GM12878 (cell line): ENCODE measurements around the gene CELSR1. TPM values are rescaled to one million over a fixed set of nuclear protein-coding genes. Genes with fewer than 3 reads are reported as not detected.

Experiments
- ATAC-seq: fragments of 200-7000 bp; cut with Tn5 transposase; 3 replicates; pipeline ENCODE4 v1.9.1; 2020; ENCODE audit warnings: mild to moderate bottlenecking, moderate library complexity
- BruUV-seq: library from RNA; stranded (reverse); fragments of 400-500 nt; replicated peaks from 2 replicates; lab custom pipeline; 2021; lab: Mats Ljungman, UMichigan
- CTCF ChIA-PET: fragments of 300-600 bp; sonication (Branson Sonifier 250); formaldehyde crosslinking; extraction: SDS; loops from one replicate; lab custom pipeline; 2021; ENCODE audit warnings: inconsistent platforms; lab: Yijun Ruan, JAX
- POLR2A ChIA-PET: fragments of 350-600 bp; formaldehyde crosslinking; extraction: SDS; loops from one replicate; lab custom pipeline; 2021; ENCODE audit warnings: inconsistent platforms; lab: Charles Lee
- RAD21 ChIA-PET: fragments of 300-600 bp; sonication (Branson Sonifier 250); formaldehyde crosslinking; loops from one replicate; lab custom pipeline; 2023; ENCODE audit warnings: antibody characterized with exemption; ENCODE audit not compliant: unreplicated experiment; lab: Charles Lee
- SMC1A ChIA-PET: fragments of 300-600 bp; sonication (Branson Sonifier 250); formaldehyde crosslinking; loops from one replicate; lab custom pipeline; 2023; ENCODE audit not compliant: unreplicated experiment, uncharacterized antibody; lab: Charles Lee
- DNase-seq: peaks from one replicate; pipeline ENCODE4 v3.0.0-alpha.2; 2011; ENCODE audit warnings: low read depth, low spot score
- FAIRE-seq: peaks from 3 replicates; lab custom pipeline; 2011; peaks lifted over from hg19 to GRCh38; lab: Jason Lieb, UNC
- H2AFZ ChIP-seq: 2 replicates; pipeline ENCODE4 v1.6.0; 2011; ENCODE audit warnings: low read depth, low read length, control low read depth; ENCODE audit not compliant: control insufficient read depth
- H3K27ac ChIP-seq: 2 replicates; pipeline ENCODE4 v1.5.1; 2011; ENCODE audit warnings: control low read depth; ENCODE audit not compliant: control insufficient read depth, insufficient read depth
- H3K27me3 ChIP-seq, 2 experiments: replicated peaks in 1 of 2; 2 replicates each; pipeline versions ENCODE4 v1.6.0 to v1.6.1; 2011; ENCODE audit warnings: low read length in 1 of 2; ENCODE audit not compliant: control insufficient read depth in 2 of 2, insufficient read depth in 2 of 2
- H3K36me3 ChIP-seq, 2 experiments: 2 replicates each; pipeline ENCODE4 v1.5.1; 2011; ENCODE audit warnings: low read length in 1 of 2; ENCODE audit not compliant: control insufficient read depth in 2 of 2, insufficient read depth in 2 of 2
- H3K4me1 ChIP-seq: 2 replicates; pipeline ENCODE4 v1.6.1; 2011; ENCODE audit warnings: mild to moderate bottlenecking, low read length, moderate library complexity, mixed read lengths; ENCODE audit not compliant: control insufficient read depth, insufficient read depth
- H3K4me2 ChIP-seq: 2 replicates; pipeline ENCODE4 v1.6.0; 2011; ENCODE audit warnings: control low read depth; ENCODE audit not compliant: control insufficient read depth, insufficient read depth
- H3K4me3 ChIP-seq: fragments of 200-600 bp; sonication (generic); 2 replicates; pipeline ENCODE4 v1.5.1; 2016
- H3K79me2 ChIP-seq: 2 replicates; pipeline ENCODE4 v1.6.0; 2011; ENCODE audit warnings: low read length; ENCODE audit not compliant: control insufficient read depth, insufficient read depth
- H3K9ac ChIP-seq: 2 replicates; pipeline ENCODE4 v1.8.0; 2011; ENCODE audit warnings: low read length, control low read depth, mixed read lengths; ENCODE audit not compliant: control insufficient read depth, insufficient read depth
- H3K9me3 ChIP-seq: replicated peaks from 3 replicates; pipeline ENCODE4 v1.5.1; 2011; ENCODE audit warnings: mild to moderate bottlenecking, low read length; ENCODE audit not compliant: control insufficient read depth, insufficient read depth
- H4K20me1 ChIP-seq: 2 replicates; pipeline ENCODE4 v1.6.0; 2011; ENCODE audit not compliant: control insufficient read depth, insufficient read depth
- BHLHE40 ChIP-seq, 2 experiments: fragments of 450-650 bp in 1 of 2; IDR thresholded peaks; 2 replicates each; pipeline ENCODE4 v1.6.1; 2011 to 2017; ENCODE audit warnings: low read depth in 2 of 2, borderline replicate concordance in 1 of 2, improper control_type of control experiment in 1 of 2, low read length in 1 of 2, mild to moderate bottlenecking in 1 of 2
- CREM ChIP-seq: IDR thresholded peaks from 2 replicates; pipeline ENCODE4 v1.6.1; 2014; ENCODE audit warnings: antibody characterized with exemption, low read depth
- HDAC2 ChIP-seq: fragments of 200-600 bp; sonication (generic); IDR thresholded peaks from 2 replicates; pipeline ENCODE4 v1.6.1; 2017
- MTA3 ChIP-seq: IDR thresholded peaks from 2 replicates; pipeline ENCODE4 v1.6.1; 2012; ENCODE audit warnings: low read length, inconsistent platforms, borderline replicate concordance
- NRF1 ChIP-seq: conservative IDR thresholded peaks from 2 replicates; pipeline ENCODE4 v1.6.1; 2011; ENCODE audit warnings: mild to moderate bottlenecking, low read depth, low read length, improper control_type of control experiment
- RUNX3 ChIP-seq: IDR thresholded peaks from 2 replicates; pipeline ENCODE4 v1.6.1; 2012; ENCODE audit warnings: low read length, inconsistent platforms
- SMAD5 ChIP-seq: IDR thresholded peaks from 2 replicates; pipeline ENCODE4 v1.6.1; 2016; ENCODE audit warnings: antibody characterized with exemption, low read depth
- SMC3 ChIP-seq: IDR thresholded peaks from 2 replicates; pipeline ENCODE4 v1.6.1; 2011; ENCODE audit warnings: low read length, improper control_type of control experiment, borderline replicate concordance
- SREBF2 ChIP-seq: IDR thresholded peaks from 2 replicates; pipeline ENCODE4 v1.6.1; 2012; ENCODE audit warnings: mild to moderate bottlenecking, low read length
- ZNF217 ChIP-seq: fragments of 450-650 bp; IDR thresholded peaks from 2 replicates; pipeline ENCODE4 v1.6.1; 2017; ENCODE audit warnings: antibody characterized with exemption, mild to moderate bottlenecking
- WGBS: methylation state at CpG from one replicate; pipeline ENCODE4 v1.1.6; 2016; ENCODE audit warnings: low lambda C conversion rate; ENCODE audit not compliant: insufficient replicate concordance, insufficient coverage; ENCODE audit errors: missing lambda C conversion rate; 5-methylcytosine and 5-hydroxymethylcytosine counted together
- in situ Hi-C: fragments of 300-500 bp; cut with MboI; formaldehyde crosslinking; loops from 9 replicates; pipeline ENCODE4 v1.14.3; 2018; ENCODE audit warnings: mixed read lengths
- intact Hi-C: fragments of 100-400 bp; cut with micrococcal nuclease; formaldehyde crosslinking; loops from one replicate; pipeline ENCODE4 v1.14.2; 2022; ENCODE audit not compliant: unreplicated experiment
- polyA plus RNA-seq, 11 experiments: library from polyadenylated mRNA; depleted of rRNA in 4 of 11; unstranded in 6 of 11; stranded (reverse) in 5 of 11; fragments of >200 nt; fragmentation: Nextera tagmentation in 4 of 11; fragmentation: Illumina TruSeq in 1 of 11; extraction: Ambion mirVana in 4 of 11; extraction: Trizol in 1 of 11; gene quantifications; 1 replicate in 1 of 11; 2 replicates in 10 of 11; pipeline versions ENCODE4 v1.2.1 to v1.2.3, GENCODE V29; 2011 to 2016; ENCODE audit warnings: inconsistent platforms in 2 of 11, missing spikeins in 2 of 11, low read depth in 1 of 11
- total RNA-seq, 4 experiments: library from RNA; depleted of rRNA in 3 of 4; stranded (reverse); fragments of >200 nt in 3 of 4; fragmentation: Illumina TruSeq in 1 of 4; extraction: Trizol in 1 of 4; gene quantifications; 2 replicates each; pipeline versions ENCODE4 v1.2.1 to v1.2.3, GENCODE V29; 2013 to 2021
- TF ChIP-seq, protein P1 (sequence below): IDR thresholded peaks from 2 replicates; pipeline ENCODE4 v1.6.1; 2012; ENCODE audit warnings: low read depth, low read length, improper control_type of control experiment
- TF ChIP-seq, protein P2 (sequence below): fragments of 450-650 bp; IDR thresholded peaks from 2 replicates; pipeline ENCODE4 v1.6.1; 2014; ENCODE audit warnings: mild to moderate bottlenecking

CELSR1 gene
- total and polyA plus RNA-seq, 10 of the 15 experiments (the other 5 are each of a cell fraction or from before 2014, with no cell fraction given) = 0.05 to 1.7 (median 0.35) TPM; not detected in 2

DNA sequence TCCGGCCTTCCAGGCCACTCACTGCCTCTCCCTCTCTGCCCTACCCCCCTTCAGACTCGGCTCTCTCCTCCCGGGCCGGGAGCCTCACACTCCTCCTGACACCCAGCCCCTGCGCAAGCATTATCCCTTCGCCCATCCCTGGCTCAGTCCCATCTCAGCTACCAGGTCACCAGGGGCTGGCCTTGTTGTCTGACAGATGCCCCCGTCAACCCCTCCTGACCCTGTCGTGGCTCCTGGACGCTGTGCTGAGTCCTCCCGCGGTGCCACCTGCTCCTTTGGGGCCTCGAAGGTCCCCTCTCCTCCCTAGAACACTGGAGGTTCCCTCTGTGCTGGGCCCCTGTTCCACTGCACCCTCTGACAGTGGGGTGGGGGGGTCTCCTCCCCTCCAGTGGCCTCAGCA is 169.0 kb downstream of the CELSR1 start:
- DNase-seq = no peak
- no TSS peak for BruUV-seq
- no peaks in the 10 kb centered on the region for H3K4me1 ChIP-seq
- TF ChIP-seq HDAC2 (no peak), SMAD5 (no peak), RUNX3 (no peak), SMC3 (no peak), SREBF2 (no peak), MTA3 (no peak), CREM (no peak), ZNF217 (no peak), BHLHE40 (IDR thresholded peaks at IDR 0.05; ENCODE audit: borderline replicate concordance in 1 of 2, low read depth in 2 of 2, low read length in 1 of 2) (no peak), NRF1 (no peak)
- TF ChIP-seq, protein P1, sequence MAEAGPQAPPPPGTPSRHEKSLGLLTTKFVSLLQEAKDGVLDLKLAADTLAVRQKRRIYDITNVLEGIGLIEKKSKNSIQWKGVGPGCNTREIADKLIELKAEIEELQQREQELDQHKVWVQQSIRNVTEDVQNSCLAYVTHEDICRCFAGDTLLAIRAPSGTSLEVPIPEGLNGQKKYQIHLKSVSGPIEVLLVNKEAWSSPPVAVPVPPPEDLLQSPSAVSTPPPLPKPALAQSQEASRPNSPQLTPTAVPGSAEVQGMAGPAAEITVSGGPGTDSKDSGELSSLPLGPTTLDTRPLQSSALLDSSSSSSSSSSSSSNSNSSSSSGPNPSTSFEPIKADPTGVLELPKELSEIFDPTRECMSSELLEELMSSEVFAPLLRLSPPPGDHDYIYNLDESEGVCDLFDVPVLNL = no peak
- TF ChIP-seq, protein P2, sequence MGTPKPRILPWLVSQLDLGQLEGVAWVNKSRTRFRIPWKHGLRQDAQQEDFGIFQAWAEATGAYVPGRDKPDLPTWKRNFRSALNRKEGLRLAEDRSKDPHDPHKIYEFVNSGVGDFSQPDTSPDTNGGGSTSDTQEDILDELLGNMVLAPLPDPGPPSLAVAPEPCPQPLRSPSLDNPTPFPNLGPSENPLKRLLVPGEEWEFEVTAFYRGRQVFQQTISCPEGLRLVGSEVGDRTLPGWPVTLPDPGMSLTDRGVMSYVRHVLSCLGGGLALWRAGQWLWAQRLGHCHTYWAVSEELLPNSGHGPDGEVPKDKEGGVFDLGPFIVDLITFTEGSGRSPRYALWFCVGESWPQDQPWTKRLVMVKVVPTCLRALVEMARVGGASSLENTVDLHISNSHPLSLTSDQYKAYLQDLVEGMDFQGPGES = no peak
- TF ChIP-seq, all 136 proteins: peak for 0
- Histone ChIP-seq H3K79me2 (no peaks in the 10 kb centered on the region), H3K9me3 (no peaks in the 10 kb centered on the region; the same call in 2 of the 3 replicates), H4K20me1 (no peaks in the 10 kb centered on the region), H3K36me3 (no peaks in the 10 kb centered on the region), H3K4me2 (no peak overlapping the region), H3K27me3 (no peaks in the 10 kb centered on the region), H3K27ac (no peak overlapping the region), H3K9ac (no peak overlapping the region), H2AFZ (no peak overlapping the region), H3K4me3 (no peak overlapping the region)
- no peak for ATAC-seq
- RAD21 ChIA-PET = interaction anchor here (1.1 to 3.0 kb wide), 5 partner anchors 53 to 324 kb away, joined by 3 to 56 read pairs (median 5); no protein-coding TSS in a partner anchor
- SMC1A ChIA-PET = interaction anchor here (0.6 to 2.6 kb wide), 11 partner anchors 18 to 205 kb away, joined by 3 to 44 read pairs (median 4); no protein-coding TSS in a partner anchor
- CTCF ChIA-PET = interaction anchor here (0.6 to 3.2 kb wide), 26 partner anchors 12 to 412 kb away, joined by 3 to 141 read pairs (median 4); partner anchors contain the start of gene TRMU
- 27% methylated on average over 9 of the region's 12 CpGs for WGBS
- intact Hi-C loops = no loop called here
- no peak for FAIRE-seq
- POLR2A ChIA-PET = no interaction called here
- in situ Hi-C loops = loop anchor here (5.0 kb wide), 1 partner anchor 174 kb away; no protein-coding TSS in a partner anchor
